Measurements from ENCODE around the gene ZSWIM1. TPM values are rescaled to one million over a fixed set of nuclear protein-coding genes. Genes with fewer than 3 reads are reported as not detected.

The ZSWIM1 gene
- total and polyA plus RNA-seq, 2 of the 13 experiments (the other 11 are each of a cell fraction or from before 2014, with no cell fraction given), result 9.5 to 11.7 TPM

GRCh38 chr20:45911486-45912343 is 30.7 kb downstream of the ZSWIM1 start, which contains the start of gene PLTP (continued):
- TF ChIP-seq MED13 (CRISPR knock-in tag; IDR thresholded peaks at IDR 0.05), result no peak
- TF ChIP-seq SSRP1 (CRISPR knock-in tag; IDR thresholded peaks at IDR 0.05), result no peak
- no peak for TF ChIP-seq ZNF503 (CRISPR knock-in tag; IDR thresholded peaks at IDR 0.05)
- no peak for TF ChIP-seq ZNF589 (CRISPR knock-in tag; conservative IDR thresholded peaks at IDR 0.05)
- no peak for TF ChIP-seq ZNF318 (CRISPR knock-in tag; IDR thresholded peaks at IDR 0.05)
- TF ChIP-seq CBX2 (IDR thresholded peaks at IDR 0.05; ENCODE audit: low read depth, low read length), result no peak
- no peak for TF ChIP-seq CBX2 (CRISPR knock-in tag; IDR thresholded peaks at IDR 0.05; ENCODE audit: low read depth)
- TF ChIP-seq ZFP91 (CRISPR knock-in tag; IDR thresholded peaks at IDR 0.05; ENCODE audit: borderline replicate concordance), result peak; percentile 16; the same call in 1 of the 2 replicates
- TF ChIP-seq ZNF326 (CRISPR knock-in tag; IDR thresholded peaks at IDR 0.05; ENCODE audit: borderline replicate concordance), result no peak
- no peak for TF ChIP-seq ZNF280B (CRISPR knock-in tag; IDR thresholded peaks at IDR 0.05; ENCODE audit: borderline replicate concordance)
- no peak for TF ChIP-seq ZNF224 (CRISPR knock-in tag; IDR thresholded peaks at IDR 0.05)
- peak; percentile 29; the same call in 1 of the 2 replicates for TF ChIP-seq SIN3A (IDR thresholded peaks at IDR 0.05; ENCODE audit: borderline replicate concordance, low read depth, low read length)
- TF ChIP-seq HOXA9 (CRISPR knock-in tag; IDR thresholded peaks at IDR 0.05; ENCODE audit: borderline replicate concordance), result no peak
- no peak for TF ChIP-seq MAFG (CRISPR knock-in tag; IDR thresholded peaks at IDR 0.05)
